ENCODE results near the gene IGSF22.

Gene IGSF22

DNA sequence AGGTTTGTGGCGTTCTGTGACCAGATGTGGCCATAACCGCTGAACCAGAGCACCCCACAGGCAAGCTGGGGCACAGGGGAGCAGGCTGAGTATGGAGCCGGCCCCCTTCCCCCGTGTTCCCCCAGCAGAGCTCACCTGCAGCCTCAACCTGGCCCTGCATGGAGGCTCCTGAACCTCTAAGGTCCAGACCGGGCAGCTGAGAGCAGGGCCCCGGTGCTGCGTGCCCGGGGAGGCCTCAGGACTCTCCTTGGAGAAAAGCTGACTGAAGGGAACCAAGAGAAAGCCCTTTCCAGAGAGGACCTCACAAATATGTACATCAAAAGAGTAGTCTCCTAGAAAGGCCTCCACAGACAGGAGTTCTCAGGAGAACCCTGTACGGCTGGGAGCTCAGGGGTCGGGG lies 17.4 kb upstream of the IGSF22 start:
- DNase-seq = no peak

DNA sequence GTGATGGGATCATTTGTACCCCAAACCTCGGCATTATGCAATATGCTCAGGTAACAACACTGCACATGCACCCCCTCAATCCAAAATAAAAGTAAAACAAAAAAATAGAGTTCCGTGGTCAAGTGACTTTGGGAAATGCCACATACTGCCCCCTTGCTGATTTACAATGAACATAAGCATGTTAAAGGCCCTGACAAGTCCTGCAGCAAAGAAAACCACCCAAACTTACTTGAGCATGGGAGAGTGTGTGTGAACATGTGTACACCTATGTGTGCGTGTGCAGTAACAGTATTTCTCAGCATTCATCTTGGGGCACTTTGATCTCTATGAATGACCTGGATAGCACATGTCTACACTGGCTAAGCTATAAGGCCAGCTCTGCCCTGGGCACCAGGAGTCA lies 15.8 kb upstream of the IGSF22 start:
- no peak for DNase-seq

DNA sequence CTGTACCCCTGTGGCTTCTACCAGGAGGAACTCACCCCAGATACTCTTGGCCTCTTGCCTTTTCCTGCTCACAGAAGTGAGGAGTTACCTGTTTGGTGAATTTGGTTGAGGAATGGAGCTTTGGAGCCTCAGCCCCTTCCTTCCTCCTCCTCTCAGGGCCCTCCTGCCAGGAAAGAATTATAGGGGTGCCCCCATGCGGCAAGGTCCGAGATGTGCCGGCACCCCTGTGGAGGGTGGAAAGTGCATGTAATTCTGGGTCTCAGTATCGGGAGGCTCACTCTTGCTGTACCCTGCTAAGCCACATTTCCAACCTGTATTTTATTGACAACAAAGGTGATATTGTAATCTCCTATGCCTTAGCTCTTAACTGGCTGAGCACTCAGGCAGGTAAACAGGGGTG lies 13.7 kb upstream of the IGSF22 start:
- no peak for DNase-seq

DNA sequence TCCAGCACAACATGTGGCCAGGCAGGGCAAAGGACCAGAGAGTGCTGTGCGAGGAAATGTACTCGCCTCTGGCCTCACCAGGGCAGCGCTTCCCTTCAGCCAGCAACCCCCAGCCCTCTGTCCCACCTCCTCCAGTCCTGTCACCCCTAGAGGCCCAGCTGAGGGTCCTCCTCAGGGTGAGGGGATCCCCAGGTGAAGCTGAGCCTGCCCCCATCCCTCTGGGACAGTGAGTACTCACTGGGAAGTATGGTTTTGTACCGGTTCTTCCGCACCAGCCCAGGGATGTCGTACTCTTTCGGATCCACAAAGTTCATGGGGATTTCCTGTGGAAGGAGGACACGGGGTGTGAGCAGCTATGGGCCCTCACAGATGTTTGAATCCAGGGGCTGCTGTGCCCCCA lies 11.7 kb upstream of the IGSF22 start:
- DNase-seq = no peak

DNA sequence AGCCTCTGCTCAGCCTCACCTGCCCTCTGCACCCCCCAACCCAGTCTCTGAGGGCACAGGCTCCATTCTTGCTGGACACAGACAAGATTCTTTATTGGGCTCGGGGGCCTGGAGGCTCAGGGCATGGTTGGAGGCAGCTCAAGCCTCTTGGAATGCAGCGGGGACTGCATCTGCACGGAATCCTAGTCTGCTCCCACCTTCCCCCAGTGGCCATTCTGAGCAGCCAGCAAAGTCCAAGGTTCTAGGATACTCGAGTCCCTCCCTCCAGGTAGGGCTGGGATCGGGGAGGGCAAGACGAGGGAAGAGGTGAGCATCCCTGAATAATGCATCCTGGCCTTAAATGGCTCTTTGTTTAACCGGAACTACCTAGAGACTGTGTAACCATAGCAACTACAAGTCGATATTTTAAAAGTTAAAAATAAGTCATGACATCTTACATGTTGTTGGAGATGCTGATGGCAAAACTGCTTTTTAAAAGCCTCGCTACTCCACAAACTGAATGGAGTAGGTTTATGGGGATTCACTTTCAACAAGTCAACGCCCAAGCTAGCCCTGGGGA lies 10.7 kb upstream of the IGSF22 start:
- no peak for DNase-seq

DNA sequence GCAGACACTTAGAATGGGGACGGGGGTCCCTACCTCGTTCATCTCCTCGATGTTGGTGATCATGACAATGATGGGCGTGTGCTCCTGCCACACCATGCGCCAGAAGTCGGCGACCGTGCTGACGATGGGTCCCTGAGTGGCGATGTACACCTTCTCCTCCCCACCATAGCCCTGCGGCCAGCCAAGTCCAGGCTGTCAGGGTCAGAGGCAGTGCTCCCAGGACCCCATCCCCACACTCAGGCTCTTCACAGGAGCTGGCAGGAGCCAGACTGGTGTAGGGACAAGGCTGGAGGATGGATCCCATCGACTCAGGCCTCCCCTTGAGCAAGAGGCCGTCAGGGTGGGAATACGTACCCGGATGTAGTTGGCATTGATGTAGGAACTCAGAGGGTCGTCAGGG lies 7.2 kb upstream of the IGSF22 start:
- DNase-seq = no peak

DNA sequence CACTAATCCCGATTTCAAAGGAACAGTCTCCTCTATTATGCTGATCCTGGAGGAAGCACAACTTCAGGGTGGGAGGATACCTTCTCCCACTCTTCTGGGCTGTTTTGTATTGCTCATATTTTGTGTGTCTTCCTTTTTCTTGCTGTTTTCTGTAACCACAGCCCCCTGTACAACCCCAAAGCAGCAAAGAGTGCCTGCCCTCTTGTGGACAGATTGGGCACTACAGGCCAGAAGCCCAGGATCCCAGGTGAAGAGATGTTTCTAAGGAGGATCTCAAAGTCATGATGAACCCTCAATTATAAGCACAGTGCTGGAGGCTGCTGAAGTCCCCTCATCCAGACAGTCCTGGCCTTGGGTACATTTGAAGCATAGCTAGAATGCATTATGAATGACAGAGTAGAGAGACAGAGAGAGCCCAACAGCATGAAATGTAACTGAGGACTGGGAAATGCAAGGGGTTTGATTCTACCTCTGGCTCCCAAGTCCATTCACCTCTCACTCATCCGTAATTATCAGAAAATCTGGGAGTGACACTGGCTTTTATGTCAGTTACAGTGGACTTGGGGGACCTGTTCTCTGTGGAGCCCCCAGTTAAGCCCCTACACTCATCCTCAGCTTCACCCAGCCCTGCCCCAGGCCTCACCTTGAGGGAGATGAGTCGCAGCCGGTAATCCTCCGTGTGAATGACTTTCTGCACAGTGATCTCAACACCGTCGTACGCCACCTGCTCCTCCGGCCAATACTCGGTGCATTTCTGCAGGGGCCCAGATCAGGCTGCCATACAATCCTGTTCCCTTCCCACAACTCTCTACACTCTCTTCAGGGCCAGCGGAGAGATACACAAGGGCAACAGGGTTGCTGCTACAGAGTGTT lies 6.2 kb upstream of the IGSF22 start:
- no peak for DNase-seq

DNA sequence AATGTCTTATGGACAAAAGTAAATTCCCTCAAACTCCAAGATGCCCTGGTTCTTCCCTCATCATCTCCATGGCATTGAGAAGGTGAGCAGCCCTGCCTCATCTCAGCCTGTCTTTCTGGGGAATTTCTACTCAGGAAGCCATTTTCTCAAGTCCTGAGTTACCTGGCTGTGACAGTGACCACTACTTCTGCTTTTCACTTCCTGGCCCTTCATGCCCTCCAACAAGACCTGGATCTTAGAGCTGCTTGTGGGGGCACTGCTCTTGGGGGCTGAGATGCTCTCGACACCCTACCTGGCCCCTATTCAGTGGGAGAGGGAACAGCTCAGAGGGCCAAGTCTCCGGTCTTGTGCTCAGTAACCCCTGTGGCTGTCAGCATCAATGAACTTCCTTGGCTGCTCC lies 5.5 kb upstream of the IGSF22 start:
- no peak for DNase-seq

DNA sequence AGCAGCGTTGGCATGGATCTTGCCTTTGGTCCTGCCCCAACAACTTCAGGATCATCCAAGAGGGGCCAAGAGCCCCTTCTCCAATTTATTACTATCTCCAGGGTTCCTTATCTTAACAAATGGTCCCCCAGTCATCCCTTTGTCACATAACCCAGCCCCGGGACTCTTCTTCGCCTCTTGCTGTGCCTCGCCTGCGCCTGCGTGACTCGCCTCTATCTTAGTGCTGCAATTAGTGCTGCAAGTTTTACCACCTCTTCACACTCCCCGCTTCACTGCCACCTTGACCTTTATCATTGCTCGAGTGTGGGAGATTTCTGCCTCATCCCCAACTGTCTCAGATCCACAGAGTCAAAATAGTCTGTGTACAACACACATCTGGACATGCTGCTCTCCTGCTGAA lies 4.0 kb upstream of the IGSF22 start:
- DNase-seq = no peak

DNA sequence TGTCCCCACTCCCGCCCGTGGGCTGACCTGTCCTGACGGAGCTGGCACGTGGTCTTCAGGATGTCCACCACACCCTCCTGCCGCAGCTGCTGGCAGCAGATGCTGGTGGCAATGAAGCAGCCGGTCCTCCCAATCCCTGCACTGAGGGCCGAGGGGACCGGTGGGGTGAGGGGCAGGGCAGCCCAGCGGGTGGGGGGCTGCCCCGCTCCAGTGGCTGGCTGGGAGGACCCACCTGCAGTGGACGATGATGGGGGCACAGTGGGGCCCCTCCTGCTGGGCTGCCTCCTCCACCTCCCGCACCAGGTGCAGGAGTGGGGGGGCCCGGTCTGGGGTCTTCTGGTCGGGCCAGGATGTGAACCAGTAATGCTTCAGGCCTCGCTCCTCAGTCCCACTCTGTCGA lies 3.4 kb upstream of the IGSF22 start:
- no peak for DNase-seq

DNA sequence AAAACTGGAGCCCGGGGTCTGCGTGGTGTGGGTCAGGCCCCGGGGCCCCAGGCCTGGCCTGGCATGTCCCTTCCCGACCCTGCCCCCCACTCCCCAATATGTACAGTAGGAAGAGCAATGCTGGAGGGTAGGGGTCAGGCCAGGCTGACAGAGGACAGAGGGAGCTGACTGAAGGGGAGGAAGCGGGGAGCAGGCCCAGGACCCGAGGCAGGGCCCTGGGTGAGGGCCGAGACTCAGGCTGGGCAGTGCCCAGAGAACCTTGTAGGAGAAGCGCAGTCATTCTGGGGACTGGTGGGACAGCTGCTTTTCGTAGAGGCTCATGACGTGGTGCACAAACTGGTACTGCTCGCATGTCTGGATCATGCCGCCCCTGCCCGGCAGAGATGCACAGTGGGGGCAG lies 2.7 kb upstream of the IGSF22 start:
- no peak for DNase-seq

DNA sequence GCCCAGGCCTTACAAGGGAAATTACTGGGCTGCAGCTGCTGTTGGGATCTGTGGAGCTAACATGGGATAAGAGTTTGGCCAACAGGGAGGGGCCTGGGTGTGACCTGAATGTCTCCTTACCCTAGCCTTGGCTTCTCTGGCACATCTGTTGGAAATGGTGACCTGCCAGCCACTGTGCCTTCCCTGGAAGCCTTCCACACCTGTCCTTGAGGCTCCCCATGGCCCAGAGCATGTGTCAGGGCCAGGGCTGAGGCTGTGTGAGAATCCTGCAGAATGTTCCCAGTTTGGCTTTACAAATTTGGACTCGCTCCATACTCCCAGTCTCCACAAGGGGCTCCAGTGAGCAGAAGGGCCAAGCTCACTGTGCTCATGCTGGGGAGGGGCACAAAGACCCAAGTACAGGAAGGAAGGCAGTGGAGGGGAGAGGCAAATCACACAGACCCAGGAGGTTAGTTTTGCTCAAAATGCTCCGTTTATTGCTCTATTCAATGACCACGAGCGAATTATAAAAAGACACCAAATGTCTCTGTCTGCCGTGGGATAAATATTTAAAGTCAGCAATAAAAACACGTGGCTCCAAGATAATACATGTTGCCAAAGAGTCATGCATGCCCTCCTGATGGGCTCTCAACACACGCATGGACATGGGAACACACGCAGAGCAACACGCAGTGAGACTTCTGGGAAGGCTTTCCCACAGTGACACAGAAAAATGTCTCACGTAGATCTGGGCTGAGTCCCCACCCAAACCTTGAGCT lies 1.7 kb upstream of the IGSF22 start:
- DNase-seq = no peak

DNA sequence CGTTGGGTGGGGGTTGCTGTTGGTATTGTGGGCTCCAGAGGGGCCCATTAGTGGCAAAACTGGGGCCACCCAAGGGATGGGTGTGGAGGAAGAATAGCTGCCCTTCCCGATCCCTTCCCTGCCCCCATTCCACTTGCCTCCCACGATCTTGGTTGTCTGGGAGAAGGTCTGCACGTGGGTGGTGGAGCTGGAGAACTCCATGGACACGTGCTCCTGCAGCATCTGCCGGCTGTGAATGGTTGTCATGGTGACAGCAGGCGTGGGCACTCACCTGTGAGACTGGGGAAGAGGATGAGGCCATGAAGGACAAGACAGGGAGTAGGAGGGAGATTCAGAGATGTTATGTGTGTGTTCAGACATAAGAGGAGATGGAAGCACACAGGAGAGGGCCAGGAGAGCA lies 2.0 kb downstream of the IGSF22 start:
- DNase-seq = no peak

DNA sequence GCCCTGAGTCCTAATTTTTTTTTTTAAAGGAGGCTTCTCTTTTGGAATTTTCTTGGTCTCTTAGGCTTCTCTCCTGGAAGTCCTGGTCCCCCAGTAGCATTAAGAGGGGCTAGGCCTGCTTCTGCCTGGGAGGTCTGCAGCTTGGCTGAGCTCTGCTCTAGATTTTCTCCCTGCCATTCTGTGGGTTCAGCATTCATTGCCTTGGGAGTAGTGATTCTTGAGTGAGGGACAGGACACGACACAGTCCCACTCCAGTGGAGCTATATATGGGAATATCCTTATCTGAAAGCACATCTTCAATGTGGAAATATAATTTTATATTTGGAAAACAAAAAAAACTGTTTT lies 3.7 kb downstream of the IGSF22 start:
- no peak for DNase-seq

DNA sequence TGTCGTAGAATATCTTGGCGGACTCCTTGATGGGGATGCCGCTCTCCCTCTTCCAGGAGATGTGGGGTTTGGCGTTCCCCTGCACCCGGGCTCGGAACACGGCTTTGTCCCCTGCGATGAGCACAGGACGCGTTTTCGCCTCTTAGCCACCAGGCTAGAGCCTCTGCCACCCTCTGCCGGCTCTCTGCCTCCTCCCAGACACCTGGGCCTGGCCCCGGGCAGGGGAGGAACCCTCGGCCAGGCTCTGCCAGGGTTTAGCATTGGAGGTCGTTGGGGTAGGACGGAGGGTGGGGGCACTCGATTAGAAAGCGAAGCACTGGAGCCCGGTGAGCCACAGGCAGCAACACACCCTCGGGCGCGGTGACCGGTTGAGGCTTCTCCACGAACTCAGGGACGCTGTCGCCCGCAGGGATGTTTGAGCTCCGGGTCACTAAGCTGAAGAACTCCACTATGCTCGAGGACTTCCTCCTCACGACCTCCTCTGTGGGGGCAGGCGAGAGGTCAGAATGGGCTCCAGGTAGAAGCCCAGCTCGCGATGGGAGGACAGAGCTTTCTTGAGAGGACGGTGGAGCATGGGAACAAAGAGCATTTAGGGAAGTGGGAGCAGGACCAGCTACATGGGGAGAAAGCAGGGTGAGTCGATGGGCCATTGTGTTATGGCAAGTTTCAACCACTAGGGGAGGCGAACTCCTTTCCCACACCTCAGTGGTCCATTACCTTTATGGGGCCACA lies 4.3 kb downstream of the IGSF22 start:
- DNase-seq = no peak

DNA sequence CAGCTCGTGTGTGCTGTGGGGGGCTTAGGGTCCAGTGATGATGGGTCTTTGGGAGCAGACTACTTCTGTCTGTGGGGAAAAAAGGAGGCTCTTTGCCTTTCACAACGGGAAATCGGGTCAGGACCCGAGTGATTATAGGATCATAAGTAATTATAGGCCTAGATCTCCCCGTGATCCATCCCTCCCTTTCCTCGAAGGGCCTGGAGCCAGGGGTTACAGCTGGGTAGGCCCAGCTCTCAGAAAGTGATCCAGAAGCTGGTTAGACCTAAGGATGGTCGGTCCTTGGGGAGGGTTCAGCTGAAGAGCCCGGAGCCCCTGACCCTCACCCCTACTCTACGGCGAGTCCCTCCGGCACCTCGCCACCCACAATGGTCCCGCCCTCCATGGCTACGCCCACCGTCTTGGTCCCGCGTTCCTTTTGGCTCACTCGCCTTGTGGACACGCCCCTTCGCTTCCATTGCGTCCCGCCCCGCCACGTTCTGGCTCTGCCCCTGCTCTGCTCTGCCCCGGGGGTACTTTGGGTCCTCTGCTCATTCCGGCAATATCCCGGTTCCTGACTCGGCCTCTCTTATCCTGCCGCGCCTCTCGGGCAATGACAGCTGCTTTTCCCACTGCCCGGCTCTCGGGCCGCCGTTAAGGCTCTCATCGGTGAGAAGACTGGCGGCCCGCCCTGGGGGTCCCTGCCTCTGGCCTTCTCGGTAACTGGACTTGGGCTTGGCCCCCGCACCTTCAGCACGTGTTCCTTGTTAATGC lies 5.0 kb downstream of the IGSF22 start:
- no peak for DNase-seq

DNA sequence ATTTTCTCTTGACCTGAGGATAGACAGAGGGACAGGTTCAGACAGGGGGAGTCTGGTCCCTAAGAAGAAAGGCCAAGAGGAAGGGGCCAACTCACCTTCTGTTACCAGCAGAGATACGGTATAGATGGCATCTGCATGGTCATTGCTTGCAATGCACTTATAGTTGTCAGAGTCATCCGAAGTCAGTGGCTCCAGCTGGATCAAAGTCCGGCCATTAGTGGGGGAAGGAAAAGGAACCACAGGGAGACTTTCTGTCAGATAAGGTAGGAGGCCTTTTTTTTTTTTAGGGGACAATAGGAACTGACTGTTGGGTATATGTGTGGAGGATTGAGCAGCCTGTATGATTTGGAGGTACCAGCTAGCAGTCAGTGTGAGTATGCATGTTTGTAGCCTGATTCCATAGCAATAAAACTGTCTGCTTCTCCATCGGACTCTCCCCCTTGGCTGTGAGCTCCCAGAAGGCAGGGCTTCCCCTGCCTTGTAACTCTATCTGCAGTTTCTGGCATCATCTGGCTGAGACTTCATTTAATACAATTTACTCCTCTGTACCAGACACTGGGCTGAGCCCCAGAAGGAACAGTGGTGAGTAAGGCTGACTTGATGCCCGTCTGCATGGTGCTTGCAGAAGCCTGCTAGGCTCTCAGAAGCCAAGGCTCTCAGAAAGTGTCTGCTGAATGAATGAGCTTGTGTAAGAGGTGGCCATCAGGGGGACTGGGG lies 5.7 kb downstream of the IGSF22 start:
- no peak for DNase-seq

DNA sequence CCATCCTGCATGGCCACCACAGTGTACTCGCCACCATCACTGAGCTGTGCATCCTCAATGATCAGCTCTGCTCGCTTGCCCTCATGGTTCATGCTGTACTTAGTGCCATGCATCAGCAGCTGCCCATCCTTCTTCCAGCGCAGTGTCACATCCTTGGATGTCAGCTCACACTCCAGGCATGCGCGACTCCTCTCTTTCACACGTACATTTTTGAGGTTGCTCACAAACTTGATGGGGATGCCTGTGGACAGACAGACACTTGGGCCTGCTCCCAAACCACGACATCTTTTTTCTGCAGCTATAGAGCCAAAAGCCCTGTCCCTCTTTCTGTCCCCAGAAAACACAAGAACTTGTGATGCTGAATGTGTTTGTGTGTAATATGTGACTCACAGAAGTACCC lies 10.5 kb downstream of the IGSF22 start:
- no peak for DNase-seq

DNA sequence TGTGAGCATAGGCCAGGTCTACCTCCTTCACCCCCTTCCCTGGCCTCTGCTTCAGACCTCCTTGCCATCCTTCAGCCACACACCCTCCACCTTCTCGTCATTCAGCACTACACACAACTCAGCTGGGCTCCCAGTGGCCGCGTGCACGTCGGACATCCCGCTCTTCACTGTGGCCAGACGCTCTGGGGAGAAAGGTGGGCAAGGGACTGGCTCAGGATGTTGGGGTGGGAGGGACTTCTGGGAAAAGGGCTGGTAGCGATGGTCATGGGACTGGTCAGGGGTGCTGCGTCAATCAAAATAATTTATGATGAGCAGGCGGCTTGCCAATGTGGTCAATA lies 11.6 kb downstream of the IGSF22 start:
- no peak for DNase-seq

DNA sequence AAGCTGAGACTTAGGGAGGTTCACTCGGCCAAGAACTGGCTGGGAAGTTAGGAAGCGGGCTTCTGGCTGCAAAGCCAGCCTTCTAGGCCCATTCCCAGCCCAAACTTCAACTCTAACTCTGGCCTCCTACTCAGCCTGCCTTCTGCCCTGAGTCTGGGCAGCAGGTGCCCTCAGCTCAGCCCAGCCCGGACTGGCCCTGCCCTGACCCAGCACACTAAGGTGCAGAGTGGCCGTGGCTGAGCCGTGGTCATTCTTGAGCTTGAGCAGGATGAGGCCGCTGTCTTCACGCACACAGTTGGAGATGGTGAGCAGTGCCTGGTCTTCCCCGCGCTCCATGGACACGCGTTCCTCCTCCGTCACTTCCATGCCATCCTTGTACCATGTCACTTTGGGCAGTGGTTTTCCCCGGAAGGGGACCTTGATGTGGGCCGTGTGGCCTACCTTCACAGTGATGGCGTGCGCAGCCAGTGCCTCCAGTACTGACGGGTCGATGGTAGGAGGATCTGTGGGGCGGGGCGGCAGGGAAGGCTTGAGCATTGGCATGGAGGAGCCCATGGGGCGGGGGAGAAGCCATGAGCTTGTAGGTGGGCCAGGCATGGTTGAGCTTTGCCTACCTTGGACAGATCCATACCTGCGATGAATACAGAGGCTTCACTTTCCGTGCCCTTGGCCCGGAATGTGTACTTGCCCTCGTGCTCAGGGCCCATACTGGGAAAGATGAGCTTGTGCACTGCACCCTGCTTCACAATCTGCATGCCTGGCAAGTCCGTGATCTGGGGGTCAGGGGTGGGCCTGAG lies 12.1 kb downstream of the IGSF22 start:
- DNase-seq = no peak

DNA sequence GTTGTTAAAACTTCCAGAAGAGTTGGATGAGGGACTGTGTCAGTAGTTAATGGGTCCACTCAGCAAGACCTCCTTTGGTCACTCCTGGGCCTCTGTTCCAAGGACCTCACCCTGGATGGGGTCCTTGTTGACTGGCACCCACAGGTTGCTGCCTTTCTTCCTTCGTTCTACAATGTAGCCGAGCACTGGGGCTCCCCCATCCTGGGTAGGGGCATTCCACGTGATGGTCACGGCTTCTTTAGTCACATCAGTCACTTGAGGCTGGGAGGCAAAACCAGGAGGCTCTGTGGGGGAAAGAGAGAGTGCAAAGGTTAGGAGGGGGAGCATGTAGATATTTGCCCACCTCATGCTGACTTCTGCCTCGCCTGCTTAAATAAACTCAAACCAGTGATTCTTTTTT lies 15.4 kb downstream of the IGSF22 start:
- DNase-seq = no peak
